ENCODE data around the gene KAT5. TPM values are rescaled to one million over a fixed set of nuclear protein-coding genes. Genes with fewer than 3 reads are reported as not detected.
"Not testable (repeated sequence)": the region's sequence is repeated elsewhere in the genome, so short reads cannot be mapped to it uniquely, and the experiment has no call there.

KAT5 gene
- total and polyA plus RNA-seq, 2 donors = 53.5 to 104 TPM

DNA sequence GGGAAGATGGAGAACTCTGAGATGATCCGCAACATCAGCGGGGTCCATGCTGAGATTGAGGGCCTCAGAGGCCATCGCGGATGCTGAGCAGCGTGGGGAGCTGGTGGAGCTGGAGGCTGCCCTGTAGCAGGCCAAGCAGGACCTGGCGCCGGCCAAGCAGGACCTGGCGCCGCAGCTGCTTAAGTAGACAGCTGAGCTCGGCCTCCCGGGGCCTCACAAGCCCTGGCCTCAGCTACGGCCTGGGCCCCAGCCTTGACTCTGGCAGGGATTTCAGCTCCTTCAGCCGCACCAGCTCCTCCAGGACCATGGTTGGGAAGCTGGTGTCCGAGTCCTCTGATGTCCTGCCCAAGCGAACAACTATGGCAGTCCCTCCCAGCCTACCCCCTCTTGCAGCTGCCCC is 15.8 kb downstream of the KAT5 start:
- DNase-seq (ENCODE audit: low read depth in 6 of 9, low spot score in 9 of 9) = no peak
- H3K27ac ChIP-seq (ENCODE audit: low read depth in 1 of 2, low read length in 1 of 2) = no peak overlapping the region
- WGBS = 96% methylated on average over 15 of the region's 15 CpGs
- no peak overlapping the region for H3K4me3 ChIP-seq (ENCODE audit: low read length in 2 of 2)
- H3K27me3 ChIP-seq (ENCODE audit: control insufficient read depth in 2 of 2, insufficient read depth in 1 of 2, low read length in 1 of 2) = peaks cover 0 to 16% of the 10 kb centered on the region in 2 donors
- peaks cover 0 to 2% of the 10 kb centered on the region in 2 donors for H3K9me3 ChIP-seq (ENCODE audit: control insufficient read depth in 2 of 2, insufficient read depth in 1 of 2, low read length in 1 of 2)
- H3K4me1 ChIP-seq (ENCODE audit: control insufficient read depth in 2 of 2, insufficient read depth in 2 of 2, low read length in 2 of 2) = no peaks in the 10 kb centered on the region
- H3K36me3 ChIP-seq (ENCODE audit: control insufficient read depth in 2 of 2, insufficient read depth in 2 of 2, low read length in 1 of 2) = no peaks in the 10 kb centered on the region

DNA sequence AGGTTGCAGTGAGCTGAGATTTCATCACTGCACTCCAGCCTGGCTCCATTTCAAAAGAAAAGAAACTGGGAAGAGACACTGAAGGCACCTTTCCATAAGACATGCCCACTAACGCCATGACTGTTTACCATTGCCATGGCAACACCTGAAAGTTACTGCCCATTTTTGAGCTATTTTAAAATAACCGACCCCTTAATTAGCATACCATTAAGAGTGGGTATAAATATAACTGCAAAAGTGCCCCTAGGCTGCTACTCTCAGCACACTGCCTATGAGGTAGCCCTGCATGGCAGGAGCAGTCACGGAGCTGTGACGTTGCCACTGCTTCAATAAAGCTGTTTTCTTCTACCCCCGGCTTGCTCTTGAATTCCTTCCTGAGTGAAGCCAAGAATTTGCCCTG is 18.4 kb downstream of the KAT5 start:
- WGBS = 88% methylated on average over 5 of the region's 5 CpGs
- Histone ChIP-seq H3K36me3 (ENCODE audit: control insufficient read depth in 2 of 2, insufficient read depth in 2 of 2, low read length in 1 of 2) (no peaks in the 10 kb centered on the region), H3K4me1 (ENCODE audit: control insufficient read depth in 2 of 2, insufficient read depth in 2 of 2, low read length in 2 of 2) (no peaks in the 10 kb centered on the region), H3K27ac (ENCODE audit: low read depth in 1 of 2, low read length in 1 of 2) (no peak overlapping the region), H3K9me3 (ENCODE audit: control insufficient read depth in 2 of 2, insufficient read depth in 1 of 2, low read length in 1 of 2) (peaks cover 0 to 2% of the 10 kb centered on the region in 2 donors), H3K27me3 (ENCODE audit: control insufficient read depth in 2 of 2, insufficient read depth in 1 of 2, low read length in 1 of 2) (peaks cover 0 to 16% of the 10 kb centered on the region in 2 donors), H3K4me3 (ENCODE audit: low read length in 2 of 2) (no peak overlapping the region)
- DNase-seq (ENCODE audit: low read depth in 6 of 9, low spot score in 9 of 9) = no peak

DNA sequence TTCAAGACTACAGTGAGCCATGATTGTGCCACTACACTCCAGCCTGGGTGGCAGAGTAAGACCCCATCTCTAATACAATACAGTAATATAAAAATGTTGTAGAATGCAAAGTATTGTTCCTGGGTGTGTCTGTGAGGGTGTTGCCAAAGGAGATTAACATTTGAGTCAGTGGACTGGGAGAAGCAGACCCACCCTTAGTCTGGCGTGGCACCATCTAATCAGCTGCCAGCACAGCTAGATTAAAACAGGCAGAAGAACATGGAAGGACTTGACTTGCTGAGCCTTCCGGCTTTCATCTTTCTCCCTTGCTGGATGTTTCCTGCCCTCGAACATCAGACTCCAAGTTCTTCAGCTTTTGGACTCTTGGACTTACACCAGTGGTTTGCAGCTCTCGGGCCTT is 23.1 kb downstream of the KAT5 start:
- WGBS = 92% methylated on average over 4 of the region's 4 CpGs
- H3K27me3 ChIP-seq (ENCODE audit: control insufficient read depth in 2 of 2, insufficient read depth in 1 of 2, low read length in 1 of 2); H3K36me3 ChIP-seq (ENCODE audit: control insufficient read depth in 2 of 2, insufficient read depth in 2 of 2, low read length in 1 of 2); H3K27ac ChIP-seq (ENCODE audit: low read depth in 1 of 2, low read length in 1 of 2); H3K4me3 ChIP-seq (ENCODE audit: low read length in 2 of 2); H3K4me1 ChIP-seq (ENCODE audit: control insufficient read depth in 2 of 2, insufficient read depth in 2 of 2, low read length in 2 of 2); DNase-seq (ENCODE audit: low read depth in 6 of 9, low spot score in 9 of 9); H3K9me3 ChIP-seq (ENCODE audit: control insufficient read depth in 2 of 2, insufficient read depth in 1 of 2, low read length in 1 of 2): not testable (repeated sequence)

DNA sequence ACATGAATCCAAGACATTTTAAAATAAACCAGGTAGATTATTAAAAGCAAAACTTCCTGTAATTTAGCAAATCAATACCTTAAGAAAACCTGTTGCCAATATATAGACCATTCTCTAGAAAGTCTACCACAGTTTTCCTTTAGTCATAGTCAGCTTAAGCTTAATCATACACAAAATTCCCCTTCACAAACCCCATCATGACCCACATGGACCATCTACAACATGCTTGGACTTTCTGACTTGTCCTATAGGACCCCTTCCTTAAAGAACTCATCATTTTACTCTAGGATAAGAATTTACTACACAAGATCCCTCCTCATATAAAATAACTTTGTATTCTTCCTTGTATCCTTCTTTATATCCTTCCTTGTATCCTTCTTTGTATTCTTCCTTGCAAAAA is 24.8 kb downstream of the KAT5 start:
- no peak for DNase-seq (ENCODE audit: low read depth in 6 of 9, low spot score in 9 of 9)
- no peak overlapping the region for H3K27ac ChIP-seq (ENCODE audit: low read depth in 1 of 2, low read length in 1 of 2)

DNA sequence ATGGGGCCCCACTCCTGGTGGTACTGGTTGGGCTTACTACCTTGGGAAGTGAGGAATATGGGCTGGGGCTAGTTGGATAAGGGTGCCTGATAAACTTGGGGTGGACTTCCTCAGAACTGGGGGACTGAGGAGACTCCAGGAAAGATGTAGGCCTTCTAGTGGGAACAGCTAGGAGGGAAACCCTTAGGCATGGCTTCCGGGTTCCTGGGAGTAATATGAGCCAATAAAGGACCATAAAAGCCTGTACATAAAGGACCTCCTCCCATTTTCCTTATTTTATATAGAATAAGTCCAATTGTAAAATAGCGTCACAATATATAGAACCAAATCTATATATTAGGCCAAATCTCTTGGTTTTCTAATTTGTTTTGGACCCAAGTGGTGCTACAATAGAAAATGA is 27.0 kb downstream of the KAT5 start:
- H3K27ac ChIP-seq (ENCODE audit: low read depth in 1 of 2, low read length in 1 of 2) = no peak overlapping the region
- peaks cover 0 to 7% of the 10 kb centered on the region in 2 donors for H3K27me3 ChIP-seq (ENCODE audit: control insufficient read depth in 2 of 2, insufficient read depth in 1 of 2, low read length in 1 of 2)
- H3K4me3 ChIP-seq (ENCODE audit: low read length in 2 of 2) = no peak overlapping the region
- H3K4me1 ChIP-seq (ENCODE audit: control insufficient read depth in 2 of 2, insufficient read depth in 2 of 2, low read length in 2 of 2) = no peaks in the 10 kb centered on the region
- H3K36me3 ChIP-seq (ENCODE audit: control insufficient read depth in 2 of 2, insufficient read depth in 2 of 2, low read length in 1 of 2) = no peaks in the 10 kb centered on the region
- no peak for DNase-seq (ENCODE audit: low read depth in 6 of 9, low spot score in 9 of 9)
- H3K9me3 ChIP-seq (ENCODE audit: control insufficient read depth in 2 of 2, insufficient read depth in 1 of 2, low read length in 1 of 2) = peaks cover 0 to 2% of the 10 kb centered on the region in 2 donors
- 94% methylated on average over 2 of the region's 2 CpGs for WGBS

More for the DNA sequence above, 24.8 kb downstream of the KAT5 start:
- Histone ChIP-seq H3K4me3 (ENCODE audit: low read length in 2 of 2) (no peak overlapping the region), H3K36me3 (ENCODE audit: control insufficient read depth in 2 of 2, insufficient read depth in 2 of 2, low read length in 1 of 2) (no peaks in the 10 kb centered on the region), H3K9me3 (ENCODE audit: control insufficient read depth in 2 of 2, insufficient read depth in 1 of 2, low read length in 1 of 2) (no peaks in the 10 kb centered on the region), H3K27me3 (ENCODE audit: control insufficient read depth in 2 of 2, insufficient read depth in 1 of 2, low read length in 1 of 2) (peaks cover 0 to 13% of the 10 kb centered on the region in 2 donors), H3K4me1 (ENCODE audit: control insufficient read depth in 2 of 2, insufficient read depth in 2 of 2, low read length in 2 of 2) (no peaks in the 10 kb centered on the region)

DNA sequence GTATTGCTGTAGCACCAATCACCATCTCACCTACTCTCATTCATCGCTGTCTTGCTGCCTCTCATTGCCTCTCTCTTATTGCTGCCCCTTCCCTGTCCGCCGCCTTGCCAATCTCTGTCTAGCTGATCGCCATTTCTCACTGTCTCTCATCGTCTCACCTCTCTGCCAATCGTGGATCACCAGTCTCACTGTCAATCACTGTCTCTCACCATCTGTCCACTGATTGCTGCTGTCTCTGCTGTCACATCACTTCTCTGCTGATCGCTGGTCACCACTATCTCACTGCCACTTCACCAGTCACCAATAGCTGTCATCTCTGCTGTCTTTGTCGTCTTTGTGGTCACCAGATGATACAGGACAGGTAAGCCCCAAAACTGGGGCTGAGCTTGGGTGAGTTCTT is 29.1 kb downstream of the KAT5 start:
- 82% methylated on average over 8 of the region's 8 CpGs for WGBS
- H3K4me3 ChIP-seq (ENCODE audit: low read length in 2 of 2) = no peak overlapping the region
- H3K27me3 ChIP-seq (ENCODE audit: control insufficient read depth in 2 of 2, insufficient read depth in 1 of 2, low read length in 1 of 2) = peaks cover 0 to 19% of the 10 kb centered on the region in 2 donors
- peaks cover 0 to 5% of the 10 kb centered on the region in 2 donors for H3K9me3 ChIP-seq (ENCODE audit: control insufficient read depth in 2 of 2, insufficient read depth in 1 of 2, low read length in 1 of 2)
- no peaks in the 10 kb centered on the region for H3K36me3 ChIP-seq (ENCODE audit: control insufficient read depth in 2 of 2, insufficient read depth in 2 of 2, low read length in 1 of 2)
- no peak overlapping the region for H3K27ac ChIP-seq (ENCODE audit: low read depth in 1 of 2, low read length in 1 of 2)
- no peak for DNase-seq (ENCODE audit: low read depth in 6 of 9, low spot score in 9 of 9)
- no peaks in the 10 kb centered on the region for H3K4me1 ChIP-seq (ENCODE audit: control insufficient read depth in 2 of 2, insufficient read depth in 2 of 2, low read length in 2 of 2)

DNA sequence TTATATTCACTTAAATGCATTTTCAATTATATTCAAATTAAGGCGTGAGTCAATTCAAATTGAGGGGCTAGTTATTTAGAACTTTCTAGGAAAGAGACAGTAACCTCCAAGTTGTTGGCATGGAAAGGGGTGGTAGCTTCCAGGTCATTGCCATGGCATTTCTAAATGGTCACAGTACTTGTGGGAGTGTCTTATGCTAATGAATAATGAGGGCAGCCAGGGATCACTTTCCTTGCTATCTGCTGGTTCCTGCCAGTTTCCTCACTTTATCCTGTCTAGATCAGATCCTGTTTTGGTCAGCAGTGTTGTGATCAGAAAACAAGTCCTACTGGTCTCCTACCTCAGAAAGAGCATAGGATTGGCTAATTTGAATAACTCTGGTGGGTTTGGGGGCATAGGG is 30.3 kb downstream of the KAT5 start:
- no peak overlapping the region for H3K4me3 ChIP-seq (ENCODE audit: low read length in 2 of 2)
- H3K36me3 ChIP-seq (ENCODE audit: control insufficient read depth in 2 of 2, insufficient read depth in 2 of 2, low read length in 1 of 2) = no peaks in the 10 kb centered on the region
- H3K4me1 ChIP-seq (ENCODE audit: control insufficient read depth in 2 of 2, insufficient read depth in 2 of 2, low read length in 2 of 2) = no peaks in the 10 kb centered on the region
- 100% methylated on average over 1 of the region's 1 CpG for WGBS
- H3K9me3 ChIP-seq (ENCODE audit: control insufficient read depth in 2 of 2, insufficient read depth in 1 of 2, low read length in 1 of 2) = peaks cover 0 to 5% of the 10 kb centered on the region in 2 donors
- DNase-seq (ENCODE audit: low read depth in 6 of 9, low spot score in 9 of 9) = no peak
- H3K27me3 ChIP-seq (ENCODE audit: control insufficient read depth in 2 of 2, insufficient read depth in 1 of 2, low read length in 1 of 2) = peaks cover 0 to 19% of the 10 kb centered on the region in 2 donors
- no peak overlapping the region for H3K27ac ChIP-seq (ENCODE audit: low read depth in 1 of 2, low read length in 1 of 2)

DNA sequence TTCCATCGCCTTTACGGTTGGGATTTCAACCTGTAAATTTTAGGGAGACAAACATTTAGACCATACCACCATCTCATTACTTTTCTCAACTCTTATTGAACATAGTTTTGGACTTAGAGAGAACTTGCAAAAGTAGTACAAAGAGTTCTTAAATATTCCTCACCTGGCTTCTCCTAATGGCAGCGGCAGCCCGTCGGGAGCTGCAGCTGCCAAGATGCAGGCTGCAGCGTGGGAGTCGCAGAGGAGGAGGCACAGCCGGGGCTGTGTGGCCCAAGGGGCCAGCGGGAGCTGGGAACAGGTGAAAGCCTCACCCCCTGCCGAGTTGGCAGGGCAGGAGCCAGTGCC is 31.6 kb downstream of the KAT5 start:
- WGBS = 94% methylated on average over 10 of the region's 10 CpGs
- Histone ChIP-seq H3K36me3 (ENCODE audit: control insufficient read depth in 2 of 2, insufficient read depth in 2 of 2, low read length in 1 of 2) (no peaks in the 10 kb centered on the region), H3K4me3 (ENCODE audit: low read length in 2 of 2) (no peak overlapping the region), H3K4me1 (ENCODE audit: control insufficient read depth in 2 of 2, insufficient read depth in 2 of 2, low read length in 2 of 2) (no peaks in the 10 kb centered on the region), H3K27me3 (ENCODE audit: control insufficient read depth in 2 of 2, insufficient read depth in 1 of 2, low read length in 1 of 2) (peaks cover 0 to 20% of the 10 kb centered on the region in 2 donors), H3K27ac (ENCODE audit: low read depth in 1 of 2, low read length in 1 of 2) (no peak overlapping the region), H3K9me3 (ENCODE audit: control insufficient read depth in 2 of 2, insufficient read depth in 1 of 2, low read length in 1 of 2) (peaks cover 0 to 5% of the 10 kb centered on the region in 2 donors)
- no peak for DNase-seq (ENCODE audit: low read depth in 6 of 9, low spot score in 9 of 9)

DNA sequence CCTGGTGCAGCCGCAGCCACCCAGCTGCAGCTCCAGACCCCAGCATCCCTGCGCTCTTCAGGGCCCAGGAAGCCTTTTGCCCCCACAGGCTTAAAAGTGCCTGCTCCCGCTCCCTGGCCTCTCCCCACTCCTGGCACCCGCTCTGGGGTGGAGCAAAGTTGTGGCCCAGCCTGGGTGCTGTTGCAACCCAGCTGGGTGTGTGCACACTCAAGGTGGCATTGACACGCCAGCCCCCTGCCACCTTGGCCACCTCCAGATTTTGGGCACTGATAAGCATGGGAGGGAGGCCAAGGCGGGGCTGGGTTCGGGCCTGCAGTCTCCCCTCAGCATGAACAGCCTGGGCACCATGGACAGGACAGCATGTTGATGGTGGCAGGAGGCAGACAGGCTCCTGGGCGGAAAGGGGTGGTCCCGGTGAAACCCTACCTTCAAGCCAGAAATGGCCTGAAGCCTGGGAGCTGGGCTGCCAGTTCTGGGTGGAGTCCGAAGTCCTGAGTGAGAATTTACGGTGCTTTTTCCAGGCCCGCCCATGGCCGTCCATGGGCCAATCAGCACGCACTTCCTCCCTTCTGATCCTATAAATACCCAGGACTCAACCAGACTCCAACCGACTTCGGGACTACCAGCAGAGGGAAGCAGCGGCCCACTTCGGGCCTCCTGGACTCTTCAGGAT is 32.1 kb downstream of the KAT5 start:
- Histone ChIP-seq H3K36me3 (ENCODE audit: control insufficient read depth in 2 of 2, insufficient read depth in 2 of 2, low read length in 1 of 2) (no peaks in the 10 kb centered on the region), H3K4me3 (ENCODE audit: low read length in 2 of 2) (no peak overlapping the region), H3K4me1 (ENCODE audit: control insufficient read depth in 2 of 2, insufficient read depth in 2 of 2, low read length in 2 of 2) (no peaks in the 10 kb centered on the region), H3K9me3 (ENCODE audit: control insufficient read depth in 2 of 2, insufficient read depth in 1 of 2, low read length in 1 of 2) (peaks cover 0 to 5% of the 10 kb centered on the region in 2 donors), H3K27me3 (ENCODE audit: control insufficient read depth in 2 of 2, insufficient read depth in 1 of 2, low read length in 1 of 2) (peaks cover 0 to 22% of the 10 kb centered on the region in 2 donors), H3K27ac (ENCODE audit: low read depth in 1 of 2, low read length in 1 of 2) (no peak overlapping the region)
- DNase-seq (ENCODE audit: low read depth in 6 of 9, low spot score in 9 of 9) = peak in 1 of 9 donors; percentile 3
- 92% methylated on average over 18 of the region's 18 CpGs for WGBS

Data from thymus (tissue), 11 donors.